WERI-Rb-1 (cell line): ENCODE measurements around the gene LENG8.

Source experiments
- DNase-seq: peaks from one replicate; pipeline ENCODE4 v3.0.0-alpha.2; 2020
- H3K27ac ChIP-seq: fragments of 250-450 bp; sonication (Bioruptor Pico); 2 replicates; pipeline ENCODE4 v1.5.1; 2020; ENCODE audit warnings: mild to moderate bottlenecking, moderate library complexity
- H3K27me3 ChIP-seq: fragments of 250-450 bp; sonication (Bioruptor Pico); 2 replicates; pipeline ENCODE4 v1.5.1; 2021; ENCODE audit warnings: mild to moderate bottlenecking, low read depth, moderate library complexity; ENCODE audit not compliant: insufficient read depth, severe bottlenecking
- H3K36me3 ChIP-seq: fragments of 250-450 bp; sonication (Bioruptor Pico); 2 replicates; pipeline ENCODE4 v1.5.1; 2020; ENCODE audit warnings: mild to moderate bottlenecking, moderate library complexity
- H3K4me3 ChIP-seq: 2 replicates; pipeline ENCODE4 v1.5.1; 2011; ENCODE audit warnings: low read depth, mild to moderate bottlenecking, control low read depth, low read length
- H3K9me3 ChIP-seq: fragments of 250-450 bp; sonication (Bioruptor Pico); 2 replicates; pipeline ENCODE4 v1.5.1; 2021; ENCODE audit warnings: mild to moderate bottlenecking, moderate library complexity; ENCODE audit not compliant: severe bottlenecking
- CTCF ChIP-seq: IDR thresholded peaks from 2 replicates; pipeline ENCODE4 v1.5.1; 2011; ENCODE audit warnings: low read depth, mild to moderate bottlenecking, control low read depth, inconsistent platforms, low read length

LENG8 gene

GRCh38 chr19:54470276-54470887 is 21.4 kb downstream of the LENG8 start:
- no peaks in the 10 kb centered on the region for H3K9me3 ChIP-seq
- no peak for TF ChIP-seq CTCF
- no peak for DNase-seq
- no peak overlapping the region for H3K27ac ChIP-seq
- no peaks in the 10 kb centered on the region for H3K36me3 ChIP-seq
- peaks cover 43% of the 10 kb centered on the region for H3K27me3 ChIP-seq
- H3K4me3 ChIP-seq = no peak overlapping the region

- H3K36me3 ChIP-seq = no peaks in the 10 kb centered on the region
- no peak for TF ChIP-seq CTCF
- H3K4me3 ChIP-seq = peak overlapping the region; percentile 37
- DNase-seq = no peak
- no peaks in the 10 kb centered on the region for H3K9me3 ChIP-seq
- peaks cover 43% of the 10 kb centered on the region for H3K27me3 ChIP-seq
- no peak overlapping the region for H3K27ac ChIP-seq
These were observed 22.2 kb downstream of the LENG8 start for GRCh38 chr19:54470991-54471782.

GRCh38 chr19:54473071-54473891 is 24.3 kb downstream of the LENG8 start, which contains the start of gene CDC42EP5:
Gene CDC42EP5, minus strand, starts transcription at chr19:54473296. Its CDS starts 7,749 bp downstream, at chr19:54465547.
- Histone ChIP-seq H3K27me3 (peaks cover 49% of the 10 kb centered on the region), H3K27ac (no peak within 1 kb of the TSS), H3K4me3 (no peak within 1 kb of the TSS), H3K9me3 (peaks cover 3% of the 10 kb centered on the region), H3K36me3 (no peaks in the 10 kb centered on the region)
- no peak for TF ChIP-seq CTCF
- DNase-seq = no peak

GRCh38 chr19:54473892-54474372 is 24.9 kb downstream of the LENG8 start:
- no peak overlapping the region for H3K27ac ChIP-seq
- H3K36me3 ChIP-seq = no peaks in the 10 kb centered on the region

GRCh38 chr19:54475706-54476105 is 26.7 kb downstream of the LENG8 start:
- TF ChIP-seq CTCF = no peak
- Histone ChIP-seq H3K9me3 (peaks cover 3% of the 10 kb centered on the region), H3K27me3 (peaks cover 53% of the 10 kb centered on the region), H3K36me3 (no peaks in the 10 kb centered on the region), H3K27ac (no peak overlapping the region), H3K4me3 (no peak overlapping the region)
- DNase-seq = no peak

More at GRCh38 chr19:54473892-54474372, 24.9 kb downstream of the LENG8 start:
- Histone ChIP-seq H3K4me3 (no peak overlapping the region), H3K9me3 (peaks cover 3% of the 10 kb centered on the region), H3K27me3 (peaks cover 53% of the 10 kb centered on the region)
- no peak for DNase-seq
- TF ChIP-seq CTCF = no peak
